GM18517 (cell line): ENCODE data around the gene STPG2.

Experiments
- ATAC-seq: cut with Tn5 transposase; IDR thresholded peaks from one replicate; pipeline ENCODE4 v1.9.1; 2021; ENCODE audit warnings: mild to moderate bottlenecking, moderate library complexity; ENCODE audit not compliant: unreplicated experiment

The STPG2 gene

DNA sequence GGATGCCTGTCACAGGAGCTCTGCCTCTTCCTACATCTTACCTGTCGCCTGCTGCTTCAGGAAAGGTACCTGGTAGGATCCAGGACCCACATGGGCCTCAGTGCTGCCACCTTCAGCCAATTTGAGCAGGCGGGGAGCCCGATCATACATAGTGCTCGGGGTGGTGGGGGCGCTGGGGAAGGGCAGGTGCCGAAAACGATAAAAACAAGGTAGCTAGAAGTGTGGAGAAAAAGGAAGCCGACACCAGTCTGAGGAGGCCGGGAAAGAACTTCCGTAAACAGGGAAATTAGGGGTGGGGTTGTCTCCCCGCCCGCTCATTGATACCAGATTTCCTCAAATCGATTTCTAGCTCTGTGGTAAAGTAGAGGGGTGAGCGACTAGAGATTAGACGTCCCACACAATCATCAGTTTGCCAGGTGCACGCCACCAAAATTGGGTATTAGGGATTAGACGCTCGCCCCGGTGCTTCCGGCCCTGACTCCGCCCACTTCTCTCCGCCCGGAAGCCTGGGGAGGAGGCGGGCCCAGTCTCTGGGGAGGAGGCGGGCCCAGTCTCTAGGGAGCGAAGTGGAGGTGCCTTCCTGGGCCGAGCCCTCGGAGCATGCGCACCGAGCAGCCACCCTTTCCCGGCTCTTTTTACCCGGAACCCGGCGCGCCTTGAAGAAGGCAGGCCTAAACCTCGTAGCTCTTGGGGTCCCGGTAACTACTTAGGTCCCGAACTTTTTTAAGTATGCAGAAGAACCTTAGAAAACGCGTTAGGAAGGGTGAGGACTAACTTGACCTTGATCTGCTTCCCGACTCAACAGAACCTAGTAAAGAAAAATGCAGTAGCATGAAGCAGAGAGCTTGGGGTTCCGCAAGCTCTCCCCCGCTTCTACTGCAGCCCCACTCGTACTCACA lies at the start of gene STPG2:
TSS of gene STPG2 (minus strand) at position 476 of the 899 bp plus-strand sequence.
- peak; percentile 96 for ATAC-seq

DNA sequence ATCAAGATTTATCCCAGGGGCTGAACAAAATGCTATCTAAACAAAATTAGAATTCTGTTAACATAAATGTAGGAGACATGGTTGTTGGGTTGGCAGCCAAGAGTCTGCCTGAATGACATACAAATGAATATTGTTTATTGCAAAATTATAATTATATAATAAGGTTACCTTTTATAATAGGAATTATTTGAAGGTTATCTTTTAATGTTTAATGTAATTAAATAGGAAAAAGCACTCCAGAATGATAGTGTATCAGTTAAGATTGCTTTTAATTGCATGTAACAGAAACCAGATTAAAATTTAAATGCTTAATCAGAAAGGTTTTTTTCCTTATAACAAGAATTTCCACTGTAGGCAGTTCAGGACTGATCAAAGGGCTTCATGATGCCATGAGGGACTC lies 42.0 kb upstream of the STPG2 start:
- ATAC-seq, result no peak

DNA sequence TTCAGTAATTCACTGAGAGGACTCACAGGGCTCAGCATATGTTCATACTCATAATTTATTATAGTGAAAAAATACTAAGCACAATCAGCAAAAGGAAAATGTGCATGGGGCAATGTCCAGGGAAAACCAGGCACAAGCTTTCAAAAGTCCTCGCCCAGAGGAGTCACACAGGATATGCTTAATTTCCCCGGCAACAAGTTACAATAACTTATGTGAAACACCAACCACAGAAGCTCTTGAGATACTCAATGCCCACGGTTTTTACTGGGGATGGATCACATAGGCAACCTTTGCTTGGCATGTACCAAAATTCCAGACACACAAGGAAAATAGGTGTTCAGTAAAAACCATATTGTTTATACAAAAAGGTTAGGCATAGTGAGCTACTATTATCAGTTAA lies 38.5 kb upstream of the STPG2 start:
- no peak for ATAC-seq

DNA sequence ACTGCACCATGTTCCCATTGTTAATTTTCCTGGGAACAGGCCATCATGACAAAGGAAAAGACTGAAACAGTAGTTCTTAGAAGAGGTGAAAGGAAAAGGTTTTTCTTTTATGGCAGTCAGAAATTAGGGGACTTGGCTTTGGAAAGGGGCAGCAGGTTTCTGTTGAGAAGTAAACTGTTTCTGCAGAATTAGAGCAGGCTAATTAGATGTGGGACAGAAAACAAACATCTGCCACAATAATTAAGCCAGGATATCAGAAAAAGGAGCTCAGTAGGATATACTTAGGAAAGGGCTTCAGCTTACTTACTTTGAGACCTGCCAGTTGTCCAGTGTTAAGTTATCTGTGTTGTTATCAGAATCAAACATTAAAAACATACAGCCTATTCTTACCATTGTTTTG lies 36.7 kb upstream of the STPG2 start:
- no peak for ATAC-seq

DNA sequence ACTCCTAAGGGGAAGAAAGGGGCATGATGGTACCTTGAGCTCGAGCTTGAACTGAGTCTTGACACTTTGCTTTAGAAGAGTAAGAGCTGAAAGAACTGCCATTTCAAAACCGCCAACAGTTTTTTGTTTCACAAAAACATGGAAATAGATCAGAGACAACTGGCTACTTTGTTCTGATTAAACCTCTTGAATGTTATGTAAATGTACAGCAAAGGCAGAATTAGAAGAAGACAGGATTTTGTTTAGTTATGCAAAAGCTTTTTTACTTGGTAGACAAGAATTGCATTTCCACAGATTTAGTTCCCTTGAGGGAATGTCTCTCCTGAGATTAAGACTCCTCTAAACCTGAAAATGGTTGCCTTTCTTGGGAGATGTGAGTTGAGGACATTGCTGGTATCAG lies 33.3 kb upstream of the STPG2 start:
- no peak for ATAC-seq

DNA sequence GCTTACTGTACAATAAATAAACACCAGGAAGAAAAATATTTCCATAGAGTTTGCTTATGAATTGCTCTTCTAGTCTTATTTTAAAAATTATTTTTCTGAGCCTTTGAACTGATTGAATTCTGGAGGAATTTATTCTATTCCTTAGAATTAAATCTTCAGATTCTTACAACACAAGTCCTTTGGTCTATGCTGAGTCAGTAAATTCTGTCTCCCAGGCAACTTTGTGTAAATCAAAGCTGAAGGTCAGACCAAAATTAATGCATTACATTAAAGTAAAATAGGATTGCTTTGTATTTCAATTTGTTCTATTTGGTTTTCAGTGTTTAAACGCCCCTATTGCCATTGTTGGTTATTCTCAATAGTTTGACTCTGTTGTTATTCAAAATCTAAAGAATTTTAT lies 26.8 kb upstream of the STPG2 start:
- ATAC-seq, result no peak

DNA sequence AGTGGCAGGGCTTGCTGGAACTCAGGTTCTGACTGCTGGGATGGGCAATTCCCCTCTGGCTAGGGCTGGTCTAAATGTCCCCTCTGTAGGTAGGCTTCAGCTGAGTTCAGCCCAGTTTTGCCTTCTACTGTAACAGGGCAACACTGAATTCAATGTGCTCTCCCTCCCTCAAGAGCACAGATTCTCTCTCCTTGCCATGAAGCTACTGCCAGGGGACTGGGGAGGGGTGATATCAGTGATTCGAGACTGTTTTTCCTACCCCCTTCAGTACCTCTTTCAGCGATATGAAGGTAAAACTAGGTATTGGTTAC lies 23.4 kb upstream of the STPG2 start:
- no peak for ATAC-seq

DNA sequence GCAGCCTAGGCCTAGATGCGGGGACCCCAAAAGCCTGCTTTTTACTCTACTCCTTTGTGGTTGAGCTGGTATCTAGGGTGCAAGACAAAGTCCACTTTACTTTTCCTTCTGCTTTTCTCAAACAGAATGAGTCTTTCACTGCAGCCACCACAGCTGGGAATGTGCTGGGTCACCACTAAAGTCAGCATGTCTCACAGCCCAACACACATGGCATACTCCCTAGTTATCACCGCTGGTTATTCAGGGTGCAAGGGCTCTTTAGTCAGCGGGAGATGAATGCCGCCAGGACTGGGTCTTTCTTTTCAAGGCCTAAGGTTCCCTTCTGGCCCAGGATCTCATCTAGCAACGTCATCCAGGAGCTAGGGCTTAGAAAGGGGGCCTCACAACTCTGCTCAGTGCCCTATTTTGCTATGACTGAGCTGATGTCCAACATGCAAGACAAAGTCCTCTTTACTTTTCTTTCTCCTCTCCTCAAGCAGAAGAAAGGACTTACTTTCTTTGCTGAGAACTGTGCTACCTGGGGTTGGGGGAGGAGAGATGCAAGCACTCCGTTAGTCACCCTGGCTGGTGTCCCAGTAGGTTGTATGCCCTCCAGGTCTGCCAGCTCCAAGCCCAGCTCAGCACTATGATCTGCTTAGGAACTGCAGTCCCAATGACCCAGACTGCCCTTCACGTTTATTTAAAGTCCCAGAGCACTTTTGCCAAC lies 22.9 kb upstream of the STPG2 start:
- ATAC-seq, result no peak

DNA sequence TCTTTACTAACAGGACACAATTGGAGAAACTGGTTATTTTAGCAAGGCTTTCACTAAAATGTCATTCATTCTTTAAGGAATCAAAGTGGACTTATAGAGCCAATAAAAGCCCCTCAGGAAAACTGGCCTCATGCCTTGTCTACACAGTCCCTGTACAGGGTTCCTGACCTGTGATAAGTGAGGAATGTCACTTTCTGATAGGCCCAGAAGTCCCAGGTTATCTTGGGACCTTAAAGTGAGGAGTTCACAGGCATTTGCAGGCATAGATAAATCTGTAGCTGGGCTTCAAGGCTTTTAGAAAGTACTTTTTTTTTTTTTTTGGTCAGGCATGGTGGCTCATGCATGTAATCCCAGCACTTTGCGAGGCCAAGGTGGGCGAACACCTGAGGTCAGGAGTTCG lies 19.4 kb upstream of the STPG2 start:
- no peak for ATAC-seq

DNA sequence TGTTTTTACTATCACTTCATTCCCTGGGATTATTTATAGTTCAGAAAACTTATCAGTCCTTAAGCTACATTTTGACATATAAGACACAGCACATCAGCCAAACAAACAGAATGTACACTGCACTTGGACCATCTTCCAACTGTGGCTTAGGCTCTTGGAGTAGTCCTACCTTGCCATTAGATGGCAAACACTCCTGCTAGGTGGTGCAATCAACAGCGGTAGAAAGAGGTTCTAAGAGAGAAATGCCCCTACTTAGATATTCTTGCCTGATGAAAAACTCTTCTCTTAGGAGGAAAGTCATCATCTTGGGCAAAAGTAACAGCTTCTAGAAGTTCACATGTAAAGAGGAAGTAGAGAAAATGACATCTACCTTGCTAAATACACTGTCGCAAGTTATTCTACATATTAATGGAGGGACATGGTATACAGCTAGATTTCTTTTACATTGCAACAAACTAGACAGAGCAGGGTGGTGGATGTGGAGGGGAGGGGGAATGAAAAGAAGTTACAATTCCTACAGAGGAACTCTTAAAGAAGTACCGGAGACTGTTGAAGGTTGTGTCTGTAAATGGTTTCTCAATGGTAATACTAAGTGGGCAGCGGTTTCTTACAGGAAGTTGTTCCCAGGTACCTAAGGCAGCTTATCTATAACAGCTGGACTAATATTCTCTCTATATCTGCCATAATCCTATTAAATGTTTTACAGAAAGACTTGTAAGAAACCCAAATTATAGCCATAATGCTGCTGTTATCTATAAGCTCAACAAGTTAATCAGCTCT lies 8.1 kb upstream of the STPG2 start:
- ATAC-seq, result peak; percentile 53

DNA sequence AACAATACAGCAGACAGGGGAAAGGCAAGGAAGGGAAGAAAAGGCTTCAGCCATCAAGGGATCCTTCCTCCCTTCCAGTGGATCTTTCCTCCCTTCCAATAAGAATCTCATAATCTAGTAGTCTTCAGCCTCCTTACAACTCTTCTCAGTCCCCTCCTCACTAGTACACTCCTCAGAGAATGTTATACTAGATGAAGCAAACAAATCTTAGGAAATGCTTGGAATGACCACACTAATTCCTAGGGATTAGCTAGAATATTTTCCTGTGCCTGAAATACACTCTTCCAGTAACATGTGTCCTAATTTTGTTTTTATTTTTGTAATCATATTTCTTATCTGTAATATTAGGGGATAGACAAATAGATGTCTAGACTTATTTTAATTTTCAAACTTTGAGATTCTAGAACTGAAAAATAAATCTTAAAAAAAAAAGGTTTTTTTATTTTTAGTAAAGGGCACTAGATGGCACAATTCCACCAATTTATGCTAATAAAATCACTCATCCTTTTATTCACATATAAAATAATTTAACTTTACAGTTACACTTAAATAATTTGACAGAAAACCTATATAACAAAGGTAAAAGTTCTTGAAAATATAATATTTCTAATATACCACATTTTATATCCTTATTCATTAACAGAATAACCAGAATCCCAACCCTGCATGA lies 7.0 kb upstream of the STPG2 start:
- no peak for ATAC-seq

DNA sequence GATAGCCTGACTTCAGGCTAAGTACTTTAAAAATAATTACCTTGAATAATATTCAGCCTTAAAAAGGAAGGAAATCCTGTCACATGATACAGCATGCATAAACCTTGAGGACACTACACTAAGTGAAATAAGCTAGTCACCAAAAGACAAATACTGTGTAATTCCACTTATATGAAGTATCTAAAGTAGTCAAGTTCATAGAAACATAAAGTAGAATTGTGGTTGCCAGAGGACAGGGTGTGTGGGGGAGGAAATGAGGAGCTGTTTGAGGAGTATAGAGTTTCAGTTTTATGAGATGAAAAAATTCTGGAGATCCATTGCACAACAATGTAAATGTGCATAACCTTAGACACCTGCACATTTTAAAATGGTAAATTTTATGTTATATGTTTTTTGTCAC lies 5.6 kb upstream of the STPG2 start:
- ATAC-seq, result no peak

DNA sequence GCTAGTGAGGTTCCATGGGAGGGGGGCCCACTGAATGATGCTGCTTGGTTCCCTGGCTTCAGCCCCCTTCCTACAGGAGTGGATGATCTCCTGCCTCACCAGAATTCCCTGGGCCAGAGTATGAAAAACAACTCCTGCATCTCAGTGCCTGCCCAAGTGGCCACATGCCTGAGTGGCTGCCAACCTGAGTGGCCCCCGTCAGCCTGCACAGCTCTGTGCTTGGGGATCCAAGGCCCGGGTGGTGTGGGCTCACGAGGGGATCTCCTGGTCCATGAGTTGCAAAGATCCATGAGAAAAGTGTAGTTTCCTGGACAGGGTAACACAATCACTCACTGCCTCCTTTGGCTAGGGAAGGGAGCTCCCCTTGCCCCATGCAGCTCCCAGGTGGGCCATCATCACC lies 17.1 kb downstream of the STPG2 start:
- no peak for ATAC-seq

DNA sequence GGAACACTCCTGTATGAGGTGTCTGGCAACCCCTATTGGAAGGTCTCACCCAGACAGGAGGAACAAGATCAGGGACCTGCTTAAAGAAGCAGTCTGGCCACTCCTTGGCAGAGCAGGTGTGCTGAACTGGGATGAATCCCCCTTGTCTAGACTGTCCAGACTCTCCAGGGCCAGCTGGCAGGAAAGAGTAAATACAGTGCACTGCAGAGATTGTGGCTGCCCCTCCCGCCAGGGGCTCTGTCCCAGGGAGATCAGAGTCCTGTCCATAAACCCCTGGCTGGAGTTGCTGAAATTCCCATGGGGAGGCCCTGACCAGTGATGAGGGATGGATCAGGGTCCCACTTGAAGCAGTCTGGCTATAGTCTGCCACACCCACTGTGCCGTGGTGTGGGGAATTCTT lies 17.7 kb downstream of the STPG2 start:
- no peak for ATAC-seq

DNA sequence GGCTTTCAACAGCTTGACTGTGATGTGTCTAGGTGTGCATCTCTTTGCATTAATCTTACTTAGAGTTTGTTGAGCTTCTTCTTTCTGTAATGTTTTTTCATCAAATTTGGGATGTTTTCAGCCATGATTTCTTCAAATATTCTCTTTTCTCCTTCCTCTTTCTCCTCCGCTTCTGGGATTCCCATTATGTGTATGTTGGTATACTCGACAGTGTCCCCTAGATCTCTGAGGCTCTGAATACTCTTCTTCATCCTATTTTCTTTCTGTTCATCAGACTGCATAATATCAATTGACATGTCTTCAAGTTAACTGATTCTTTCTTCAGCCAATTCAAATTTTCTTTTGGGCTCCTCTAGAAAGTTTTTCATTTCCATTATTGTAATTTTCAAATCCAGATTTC lies 25.9 kb downstream of the STPG2 start:
- no peak for ATAC-seq

DNA sequence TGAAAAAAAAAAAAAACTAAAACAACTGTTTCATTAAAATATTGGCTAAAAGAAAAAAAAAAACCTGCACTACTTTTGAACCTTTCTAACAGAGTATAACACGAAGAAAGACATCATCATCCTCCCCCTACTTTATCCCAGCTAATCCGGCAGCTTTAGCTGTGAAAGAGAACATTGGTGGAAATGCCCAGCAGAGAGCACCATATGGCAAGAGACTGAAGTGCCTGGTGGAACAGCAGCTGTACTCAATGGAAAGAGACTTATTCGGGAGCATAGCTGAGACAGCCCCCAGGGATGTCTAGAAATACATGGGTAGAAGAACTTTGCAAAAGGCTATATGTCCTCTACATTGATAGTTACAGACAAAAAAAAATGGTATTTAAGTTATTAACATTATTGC lies 30.3 kb downstream of the STPG2 start:
- no peak for ATAC-seq

DNA sequence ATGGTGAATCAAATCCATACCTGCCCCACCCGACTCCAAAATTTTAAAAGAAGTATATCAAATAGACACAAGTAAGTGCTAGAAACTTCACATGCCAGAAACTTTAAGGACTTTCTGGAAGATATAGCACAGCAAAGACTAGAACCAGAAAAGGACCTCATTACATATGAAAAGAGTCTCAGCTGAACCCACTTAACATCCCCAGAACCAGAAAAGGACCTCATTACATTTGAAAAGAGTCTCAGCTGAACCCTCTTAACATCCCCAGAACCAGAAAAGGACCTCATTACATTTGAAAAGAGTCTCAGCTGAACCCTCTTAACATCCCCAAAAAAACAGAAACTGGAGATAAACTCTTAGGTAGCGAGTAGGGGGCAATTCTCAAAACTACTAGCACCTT lies 32.3 kb downstream of the STPG2 start:
- no peak for ATAC-seq

DNA sequence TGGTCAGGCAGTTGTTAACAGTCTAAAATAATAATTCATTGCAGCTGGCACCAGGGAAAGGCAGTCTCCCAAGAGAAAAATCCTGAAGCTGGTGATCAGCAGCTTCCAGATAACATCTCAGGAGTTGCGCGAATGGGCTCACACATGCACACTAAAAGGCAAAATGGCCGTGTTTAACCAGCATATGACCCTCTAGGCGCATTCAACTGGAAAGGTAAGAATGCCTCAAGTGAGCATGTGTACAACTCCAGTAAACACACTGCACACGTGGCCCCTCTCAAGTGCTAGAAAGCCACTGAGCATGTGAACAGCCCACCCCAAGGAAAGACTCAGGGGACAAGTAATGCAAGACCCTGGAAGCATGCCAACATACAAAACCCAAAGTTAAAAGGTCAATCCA lies 33.1 kb downstream of the STPG2 start:
- no peak for ATAC-seq

DNA sequence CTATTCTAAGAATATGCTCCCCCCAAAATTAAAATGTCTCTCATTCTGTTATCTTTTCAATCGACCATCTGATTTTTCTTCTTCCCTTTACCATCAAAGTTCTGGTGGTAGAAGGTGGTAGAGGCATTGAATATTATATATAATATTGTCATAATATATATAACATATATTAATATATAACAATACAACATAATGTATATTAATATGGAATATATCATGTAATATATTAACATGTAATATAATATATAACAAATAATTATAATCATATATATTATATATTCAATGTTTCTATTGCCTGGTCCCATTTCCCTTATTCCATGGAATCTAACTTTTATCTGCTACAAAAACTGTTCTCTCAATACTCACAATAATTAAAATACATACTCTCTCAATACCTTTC lies 40.6 kb downstream of the STPG2 start:
- no peak for ATAC-seq

DNA sequence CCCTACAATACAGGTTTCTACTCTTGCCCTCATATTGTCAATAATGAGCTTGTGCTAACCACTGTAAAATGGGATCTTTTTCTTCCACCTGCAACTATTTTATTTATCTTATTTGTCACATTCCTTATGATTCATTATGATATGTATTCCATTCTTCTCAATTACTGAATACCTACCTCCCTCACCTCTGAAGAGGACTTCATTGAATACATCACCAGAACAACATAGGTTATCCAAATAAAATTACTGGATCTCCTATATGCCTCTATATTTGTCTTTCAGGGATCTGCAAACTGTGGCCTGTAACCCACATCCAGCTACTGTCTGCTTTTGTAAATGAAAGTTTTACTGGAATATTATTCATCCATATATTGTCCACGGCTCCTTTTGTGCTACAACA lies 41.3 kb downstream of the STPG2 start:
- ATAC-seq, result no peak

DNA sequence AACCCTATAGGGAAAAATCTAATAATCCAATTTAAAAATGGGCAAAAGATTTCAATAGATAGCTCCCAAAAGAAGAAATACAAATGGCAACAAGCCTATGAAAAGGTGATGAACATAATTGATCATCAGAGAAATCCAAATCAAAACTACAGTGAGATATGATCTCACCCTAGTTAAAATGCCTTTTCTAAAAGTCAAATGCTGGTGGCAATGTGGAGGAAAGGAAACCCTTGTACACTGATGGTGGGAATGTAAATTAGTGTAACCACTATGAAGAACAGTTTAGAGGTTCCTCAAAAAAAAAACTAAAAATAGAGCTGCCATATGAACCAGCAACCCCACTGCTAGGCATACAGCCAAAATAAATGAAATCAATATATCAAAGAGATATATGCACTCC lies 44.5 kb downstream of the STPG2 start:
- ATAC-seq, result no peak
